Neutrophil (primary cell): Measurements from ENCODE around the gene PGC.

Experiments used
- H3K27ac ChIP-seq: fragments of 200-600 bp; sonication (generic); 2 replicates; pipeline ENCODE4 v1.5.1; 2016; ENCODE audit warnings: mild to moderate bottlenecking, moderate library complexity
- H3K27me3 ChIP-seq: fragments of 200-600 bp; sonication (generic); 2 replicates; pipeline ENCODE4 v1.6.0; 2016; ENCODE audit warnings: mild to moderate bottlenecking
- H3K36me3 ChIP-seq: fragments of 200-600 bp; sonication (generic); 2 replicates; pipeline ENCODE4 v1.5.1; 2017
- H3K4me1 ChIP-seq, 2 experiments: fragments of 200-600 bp in 1 of 2; sonication (generic) in 1 of 2; 1 replicate in 1 of 2; 2 replicates in 1 of 2; pipeline versions ENCODE4 v1.5.1 to v1.6.1; 2013 to 2016; ENCODE audit warnings: low read depth in 1 of 2, low read length in 1 of 2, mild to moderate bottlenecking in 1 of 2, moderate library complexity in 1 of 2; ENCODE audit not compliant: control insufficient read depth in 1 of 2, insufficient read depth in 1 of 2
- H3K4me3 ChIP-seq, 2 experiments: fragments of 200-600 bp in 1 of 2; sonication (generic) in 1 of 2; 1 replicate in 1 of 2; 2 replicates in 1 of 2; pipeline ENCODE4 v1.5.1; 2013 to 2016; ENCODE audit warnings: low read depth in 1 of 2, low read length in 1 of 2, mild to moderate bottlenecking in 1 of 2, moderate library complexity in 1 of 2
- H3K9me3 ChIP-seq: fragments of 200-600 bp; sonication (generic); 2 replicates; pipeline ENCODE4 v1.5.1; 2016
- CTCF ChIP-seq: fragments of 200-600 bp; sonication (generic); IDR thresholded peaks from 2 replicates; pipeline ENCODE4 v1.5.1; 2016; ENCODE audit warnings: antibody characterized with exemption

PGC gene

GRCh38 chr6:41727705-41728072 is 19.5 kb downstream of the PGC start:
- peak overlapping the region; percentile 12 to 13 for H3K4me3 ChIP-seq
- TF ChIP-seq CTCF = no peak
- peaks cover 78 to 84% of the 10 kb centered on the region in 2 experiments for H3K4me1 ChIP-seq
- H3K9me3 ChIP-seq = no peaks in the 10 kb centered on the region
- H3K36me3 ChIP-seq = peaks cover 19% of the 10 kb centered on the region
- no peaks in the 10 kb centered on the region for H3K27me3 ChIP-seq
- H3K27ac ChIP-seq = peak overlapping the region; percentile 78

- TF ChIP-seq CTCF = no peak
- H3K27ac ChIP-seq = peak overlapping the region; percentile 78
- H3K36me3 ChIP-seq = peaks cover 13% of the 10 kb centered on the region
- no peaks in the 10 kb centered on the region for H3K9me3 ChIP-seq
- H3K27me3 ChIP-seq = no peaks in the 10 kb centered on the region
- H3K4me1 ChIP-seq = peaks cover 78 to 85% of the 10 kb centered on the region in 2 experiments
- peak overlapping the region; percentile 13 to 18 for H3K4me3 ChIP-seq
These were observed 20.3 kb downstream of the PGC start for GRCh38 chr6:41726876-41727275.

- H3K9me3 ChIP-seq = no peaks in the 10 kb centered on the region
- H3K4me1 ChIP-seq = peaks cover 92 to 93% of the 10 kb centered on the region in 2 experiments
- no peak for TF ChIP-seq CTCF
- H3K36me3 ChIP-seq = peaks cover 6% of the 10 kb centered on the region
- no peaks in the 10 kb centered on the region for H3K27me3 ChIP-seq
- peak overlapping the region; percentile 99 for H3K27ac ChIP-seq
- peak overlapping the region; percentile 67 to 77 for H3K4me3 ChIP-seq
These were observed 22.4 kb downstream of the PGC start for GRCh38 chr6:41724586-41725501.

- Histone ChIP-seq H3K4me1 (peaks cover 91 to 99% of the 10 kb centered on the region in 2 experiments), H3K4me3 (peak overlapping the region; percentile 67 to 77), H3K36me3 (peaks cover 8% of the 10 kb centered on the region), H3K27ac (peak overlapping the region; percentile 99), H3K27me3 (no peaks in the 10 kb centered on the region), H3K9me3 (no peaks in the 10 kb centered on the region)
- TF ChIP-seq CTCF = no peak
These were observed 23.0 kb downstream of the PGC start for GRCh38 chr6:41724228-41724580.

DNA sequence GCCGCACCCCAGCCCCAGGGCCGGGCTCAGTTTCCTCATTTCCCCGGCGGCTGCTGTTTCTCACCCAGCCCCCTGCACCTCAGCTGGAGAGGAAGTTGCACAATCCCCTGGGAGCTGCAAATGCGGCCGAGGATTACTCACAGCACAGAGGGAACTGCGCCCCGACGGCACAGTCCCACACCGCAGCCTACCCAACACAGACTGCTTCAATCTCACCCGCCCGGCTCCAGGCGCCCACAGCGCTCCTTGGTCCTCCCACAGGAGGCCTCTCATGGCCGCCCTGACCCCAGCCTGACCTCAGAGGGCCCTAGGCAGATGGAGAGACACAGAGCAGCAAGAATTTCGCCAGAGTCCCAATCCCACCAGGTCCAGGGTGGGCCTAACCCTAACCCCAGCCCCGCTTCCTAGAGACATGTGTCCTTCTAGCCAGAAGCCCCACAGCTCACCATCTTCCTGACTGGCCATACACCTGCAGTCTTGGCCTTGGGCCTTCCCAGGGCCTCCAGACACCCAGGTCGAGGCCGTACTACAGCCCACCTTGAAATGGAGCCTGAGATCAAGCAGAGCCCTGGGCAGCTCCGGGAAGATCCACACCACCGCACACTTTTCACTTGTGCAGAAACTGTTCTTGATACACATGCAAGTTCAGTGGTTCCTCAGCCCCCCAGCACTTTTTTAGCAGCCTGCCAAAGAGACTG is 23.5 kb downstream of the PGC start:
- Histone ChIP-seq H3K4me1 (peaks cover 86 to 94% of the 10 kb centered on the region in 2 experiments), H3K27ac (peak overlapping the region; percentile 99)
- peak; percentile 76 for TF ChIP-seq CTCF

More for the DNA sequence above, 23.5 kb downstream of the PGC start:
- peaks cover 13% of the 10 kb centered on the region for H3K36me3 ChIP-seq
- no peaks in the 10 kb centered on the region for H3K9me3 ChIP-seq
- peak overlapping the region; percentile 67 to 77 for H3K4me3 ChIP-seq
- H3K27me3 ChIP-seq = no peaks in the 10 kb centered on the region
